GM21825 (cell line): ENCODE results near the gene CDH22.

Experiments used
- ATAC-seq: cut with Tn5 transposase; IDR thresholded peaks from one replicate; pipeline ENCODE4 v1.9.1; 2021; ENCODE audit warnings: mild to moderate bottlenecking, moderate library complexity; ENCODE audit not compliant: unreplicated experiment

CDH22 gene

GRCh38 chr20:46308258-46309157, at the start of gene CDH22:
Gene CDH22, minus strand, starts transcription at chr20:46308498. Its CDS starts 57,204 bp downstream, at chr20:46251294.
- ATAC-seq = no peak

GRCh38 chr20:46357030-46357514, 48.8 kb upstream of the CDH22 start:
- no peak for ATAC-seq

GRCh38 chr20:46356195-46357029, 48.1 kb upstream of the CDH22 start:
- no peak for ATAC-seq

GRCh38 chr20:46355778-46356177, 47.5 kb upstream of the CDH22 start:
- ATAC-seq = no peak

GRCh38 chr20:46354920-46355654, 46.8 kb upstream of the CDH22 start:
- ATAC-seq = no peak

- no peak for ATAC-seq
Observed at GRCh38 chr20:46354207-46354555, 45.9 kb upstream of the CDH22 start.

- no peak for ATAC-seq
Observed at GRCh38 chr20:46353500-46354206, 45.4 kb upstream of the CDH22 start.

- ATAC-seq = no peak
Observed at GRCh38 chr20:46352370-46352938, 44.2 kb upstream of the CDH22 start.

GRCh38 chr20:46351357-46352058, 43.2 kb upstream of the CDH22 start:
- ATAC-seq = no peak

GRCh38 chr20:46350986-46351267, 42.6 kb upstream of the CDH22 start:
- ATAC-seq = no peak

- ATAC-seq = no peak
Observed at GRCh38 chr20:46350201-46350985, 42.1 kb upstream of the CDH22 start.

- ATAC-seq = no peak
Observed at GRCh38 chr20:46349742-46350056, 41.4 kb upstream of the CDH22 start.

GRCh38 chr20:46349035-46349741, 40.9 kb upstream of the CDH22 start:
- ATAC-seq = no peak

GRCh38 chr20:46347841-46348803, 39.8 kb upstream of the CDH22 start:
- ATAC-seq = no peak

GRCh38 chr20:46346770-46347169, 38.5 kb upstream of the CDH22 start:
- no peak for ATAC-seq

- no peak for ATAC-seq
Observed at GRCh38 chr20:46344488-46345162, 36.3 kb upstream of the CDH22 start.

- no peak for ATAC-seq
Observed at GRCh38 chr20:46343975-46344357, 35.7 kb upstream of the CDH22 start.
